Esophagus squamous epithelium (tissue), 4 donors: ENCODE results near the gene RASA3.

ENCODE experiments used
- CTCF ChIP-seq, 6 experiments: fragments of 450-650 bp in 4 of 6; fragments of 200-600 bp in 2 of 6; sonication (generic) in 2 of 6; IDR thresholded peaks; one replicate each; pipeline ENCODE4 v1.5.1; 2016 to 2019; ENCODE audit warnings: antibody characterized with exemption in 6 of 6, mild to moderate bottlenecking in 4 of 6, moderate library complexity in 4 of 6
- POLR2A ChIP-seq, 4 donors: fragments of 450-650 bp; IDR thresholded peaks; one replicate each; pipeline ENCODE4 v1.6.1; 2017; ENCODE audit warnings: antibody characterized with exemption in 4 of 4, mild to moderate bottlenecking in 4 of 4, moderate library complexity in 3 of 4

GRCh38 chr13:114093118-114093517, 39.3 kb downstream of the RASA3 start:
- TF ChIP-seq POLR2A (IDR thresholded peaks at IDR 0.05), result no peak
- no peak for TF ChIP-seq CTCF (IDR thresholded peaks at IDR 0.05)
